ENCODE data around the gene ISCU.
"Not testable (repeated sequence)": the region's sequence is repeated elsewhere in the genome, so short reads cannot be mapped to it uniquely, and the experiment has no call there.

ISCU gene

DNA sequence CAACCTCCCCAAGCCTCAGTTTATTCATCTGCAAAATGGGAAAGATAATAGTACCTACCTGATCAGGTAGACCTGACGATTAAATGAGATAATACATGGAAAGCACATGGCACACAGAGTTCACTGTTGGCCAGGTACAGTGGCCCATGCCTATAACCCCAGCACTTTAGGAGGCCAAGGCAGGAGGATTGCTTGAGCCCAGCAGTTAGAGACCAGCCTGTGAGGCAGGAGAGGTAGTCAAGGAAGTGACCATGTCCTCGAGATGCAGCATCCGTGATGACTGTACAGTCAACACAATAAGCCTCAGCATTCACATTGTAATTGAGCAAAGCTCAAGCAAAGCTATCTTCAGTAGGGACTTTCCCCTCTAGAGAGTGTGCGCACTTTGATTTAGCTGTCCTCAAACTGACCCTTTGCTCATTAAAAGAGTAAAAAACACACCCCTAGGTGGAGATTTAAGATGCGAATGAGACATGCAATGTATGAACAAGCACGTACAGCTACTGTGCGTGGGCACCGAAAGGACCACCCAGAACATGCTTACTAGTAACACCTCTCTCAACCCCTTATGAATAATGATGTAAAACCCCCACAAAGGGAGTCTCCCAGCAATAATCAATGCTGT, 9.9 kb downstream of the ISCU start:
- DNase-seq = no peak

DNA sequence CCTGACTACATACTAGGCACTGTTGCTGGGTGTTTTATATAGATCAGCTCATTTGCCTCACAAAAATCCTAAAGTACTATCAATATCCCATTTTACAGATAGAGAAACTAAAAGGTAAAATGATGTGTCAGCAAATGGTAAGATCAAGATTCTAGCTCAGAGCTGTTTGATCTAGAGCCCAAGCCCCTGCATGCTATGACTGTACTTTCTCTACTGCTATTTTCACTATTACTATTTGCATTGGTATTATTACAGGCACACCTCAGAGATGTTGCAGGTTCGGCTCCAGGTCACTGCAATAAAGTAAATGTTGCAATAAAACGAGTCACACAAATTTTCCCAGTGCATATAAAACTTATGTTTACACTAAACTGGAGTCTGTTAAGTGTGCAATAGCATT, 10.9 kb downstream of the ISCU start:
- no peak for DNase-seq

DNA sequence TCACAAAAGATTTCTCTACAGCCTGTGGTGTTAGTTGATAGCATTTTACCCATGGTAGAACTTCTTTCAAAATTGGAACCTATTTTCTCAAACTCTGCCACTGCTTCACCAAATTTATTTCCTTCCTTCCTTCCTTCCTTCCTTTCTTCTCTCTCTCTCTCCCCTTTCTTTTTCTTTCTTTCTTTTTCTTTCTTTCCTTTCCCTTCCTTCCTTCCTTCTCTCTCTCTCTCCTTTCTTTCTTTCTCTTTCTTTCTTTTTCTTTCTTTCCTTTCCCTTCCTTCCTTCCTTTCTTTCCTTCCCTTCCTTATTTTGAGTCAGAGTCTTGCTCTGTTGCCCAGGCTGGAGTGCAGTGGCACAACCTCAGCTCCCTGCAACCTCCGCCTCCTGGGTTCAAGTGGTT, 11.9 kb downstream of the ISCU start:
- not testable (repeated sequence) for DNase-seq

DNA sequence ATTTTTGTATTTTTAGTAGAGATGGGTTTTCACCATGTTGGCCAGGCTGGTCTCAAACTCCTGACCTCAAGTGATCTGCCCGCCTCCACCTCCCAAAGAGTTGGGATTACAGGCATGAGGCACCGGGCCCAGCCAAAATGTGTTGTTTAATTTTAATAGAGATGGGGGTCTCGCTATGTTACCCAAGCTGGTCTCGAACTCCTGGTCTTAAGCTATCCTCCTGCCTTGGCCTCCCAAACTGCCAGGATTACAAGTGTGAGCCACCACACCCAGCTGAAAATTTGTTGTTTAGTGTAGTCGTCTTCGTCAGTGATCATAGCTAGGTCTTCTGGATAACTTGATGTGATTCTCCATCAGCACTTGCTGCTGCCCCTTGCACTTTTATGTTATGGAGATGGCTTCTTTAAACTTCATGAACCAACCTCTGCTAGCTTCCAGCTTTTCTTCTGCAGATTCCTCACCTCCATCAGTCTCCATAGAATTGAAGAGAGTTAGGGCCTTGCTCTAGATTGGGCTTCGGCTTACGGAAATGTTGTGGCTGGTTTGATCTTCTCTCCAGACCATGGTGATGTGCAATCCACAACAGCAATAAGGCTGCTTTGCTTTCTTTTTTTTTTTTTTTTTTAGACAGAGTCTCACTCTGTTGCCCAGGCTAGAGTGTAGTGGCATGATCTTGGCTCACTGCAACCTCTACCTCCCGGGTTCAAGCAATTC, 13.0 kb downstream of the ISCU start:
- DNase-seq = no peak

DNA sequence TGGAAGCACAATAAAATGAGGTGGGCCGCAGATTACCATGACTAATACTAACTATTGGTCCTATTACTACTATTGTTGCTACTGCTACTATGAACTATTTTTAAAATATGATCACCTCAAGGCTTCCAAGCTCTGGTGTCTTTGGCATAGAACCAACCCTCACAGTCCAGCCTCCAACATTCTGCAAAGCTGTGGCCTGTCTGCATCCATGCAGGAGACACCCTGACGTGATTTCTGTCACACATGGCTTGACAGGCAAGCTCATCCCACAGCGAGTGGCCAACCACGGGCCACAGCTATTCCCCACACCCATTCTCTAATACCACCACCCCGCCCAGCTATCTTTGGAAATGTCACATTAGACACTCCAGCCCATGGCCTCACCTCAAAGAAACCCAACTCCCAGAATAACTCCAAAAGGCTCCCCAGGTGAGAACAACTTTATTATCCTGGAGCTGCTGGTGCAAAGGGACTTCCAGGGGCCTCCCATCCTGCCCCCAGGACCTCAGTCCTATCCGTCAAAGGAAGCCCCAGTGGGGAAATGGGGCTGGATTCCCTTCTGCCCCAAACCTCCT, 14.4 kb downstream of the ISCU start:
- DNase-seq = no peak

DNA sequence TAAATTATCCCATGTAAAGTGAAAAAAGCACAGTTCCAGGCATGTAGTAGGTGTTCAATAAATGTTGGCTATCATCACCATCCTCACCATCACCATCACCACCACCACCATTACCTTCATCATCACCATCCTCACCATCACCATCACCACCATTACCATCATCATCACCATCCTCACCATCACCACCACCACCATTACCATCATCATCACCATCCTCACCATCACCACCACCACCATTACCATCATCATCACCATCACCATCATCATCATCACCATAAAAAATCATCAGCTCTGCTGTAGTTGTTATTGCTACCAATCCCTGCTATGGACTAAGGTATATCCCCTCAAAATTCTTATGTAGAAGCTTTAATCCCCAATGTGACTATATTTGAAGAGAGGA, 15.1 kb downstream of the ISCU start:
- DNase-seq = no peak

DNA sequence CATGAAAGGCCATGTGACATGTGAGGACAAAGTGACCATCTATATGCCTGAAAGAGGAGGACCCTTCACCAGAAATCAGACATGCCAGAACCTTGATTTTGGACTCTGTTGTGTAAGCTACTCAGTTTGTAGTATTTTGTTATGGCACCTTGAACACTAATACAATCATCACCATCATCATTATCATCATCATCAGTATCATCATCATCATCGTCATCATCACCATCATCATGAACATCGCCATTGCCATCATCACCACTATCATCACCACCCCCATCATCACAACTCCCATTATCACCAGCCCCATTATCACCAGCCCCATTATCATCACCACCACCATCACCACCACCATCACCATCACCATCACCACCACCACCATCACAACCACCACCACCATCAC, 15.9 kb downstream of the ISCU start:
- no peak for DNase-seq

DNA sequence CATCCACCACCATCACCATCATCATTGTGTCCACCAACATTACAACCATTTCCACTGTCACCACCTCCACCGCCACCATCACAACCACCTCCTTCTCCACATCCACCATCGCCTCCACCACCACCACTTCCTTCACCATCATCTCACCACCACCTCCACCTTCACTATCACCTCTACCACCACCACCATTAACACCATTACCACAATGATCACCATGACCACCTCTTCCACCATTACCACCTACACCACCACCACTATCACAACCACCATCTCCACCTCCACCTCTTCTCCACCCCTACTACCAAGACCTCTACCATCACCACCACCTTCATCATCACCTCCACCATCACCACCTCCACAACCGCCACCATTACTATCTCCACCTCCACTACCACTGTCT, 16.4 kb downstream of the ISCU start:
- DNase-seq = no peak

DNA sequence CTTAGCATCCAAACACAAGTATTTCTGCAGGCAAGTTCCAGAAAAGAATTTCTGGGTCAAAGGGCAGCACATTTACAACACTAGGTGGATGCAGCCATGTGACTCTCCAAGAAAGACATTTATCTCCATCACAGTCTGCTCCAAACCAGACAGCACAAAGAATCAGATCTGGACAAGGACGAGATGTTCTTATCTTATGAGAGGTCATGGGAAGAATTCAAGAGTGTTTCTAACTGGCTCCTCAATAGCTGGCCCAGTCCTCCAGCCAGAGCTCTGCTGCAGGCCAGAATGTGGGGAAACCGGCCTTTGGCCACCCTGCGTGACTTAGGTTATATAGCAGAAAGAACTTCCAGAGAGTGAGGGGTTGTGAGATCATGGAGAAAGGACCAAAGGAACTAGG, 18.1 kb downstream of the ISCU start:
- DNase-seq = no peak

DNA sequence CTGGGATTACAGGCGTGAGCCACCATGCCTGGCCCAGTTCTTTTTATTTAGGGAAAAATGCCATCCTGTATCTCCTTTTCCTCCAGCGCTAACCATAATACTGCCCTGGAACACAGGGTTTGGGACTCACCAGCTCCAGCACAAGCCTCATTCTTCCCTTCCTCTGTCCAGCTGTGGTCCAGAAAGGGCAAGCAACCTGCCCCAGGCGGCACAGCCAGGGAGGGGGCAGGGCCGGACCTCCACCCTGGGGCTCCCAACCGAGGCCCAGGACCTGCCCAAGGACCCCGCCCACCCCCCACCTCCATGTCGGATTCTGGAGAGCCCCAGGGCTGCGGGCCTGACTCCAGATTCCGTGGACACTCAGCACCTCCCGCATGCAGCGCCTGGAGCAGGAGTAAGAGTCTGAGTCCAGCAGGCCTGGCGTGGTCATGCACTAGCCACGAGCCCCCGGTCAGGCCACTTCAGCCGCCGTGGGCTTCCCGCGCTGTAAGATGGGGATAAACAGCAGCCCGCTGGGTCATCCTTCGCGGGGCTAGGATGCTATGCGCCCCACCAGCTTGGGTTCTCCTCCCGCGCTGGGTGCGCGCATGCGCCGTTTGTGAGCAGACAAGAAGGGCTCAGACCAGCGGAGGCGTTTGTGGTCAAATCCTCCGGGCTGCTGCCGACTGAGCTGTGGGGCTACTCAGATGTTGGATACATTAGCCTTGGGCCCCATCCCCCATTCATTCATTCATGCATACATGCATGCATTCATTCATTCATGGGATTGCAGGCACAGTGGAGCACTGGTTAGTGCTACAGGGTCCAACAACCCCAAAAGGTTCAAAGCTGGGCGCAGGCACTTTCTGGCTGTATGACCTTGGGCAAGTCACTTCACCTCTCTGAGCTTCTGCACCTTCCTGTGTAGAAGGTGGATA, 19.2 kb downstream of the ISCU start:
- DNase-seq = no peak

DNA sequence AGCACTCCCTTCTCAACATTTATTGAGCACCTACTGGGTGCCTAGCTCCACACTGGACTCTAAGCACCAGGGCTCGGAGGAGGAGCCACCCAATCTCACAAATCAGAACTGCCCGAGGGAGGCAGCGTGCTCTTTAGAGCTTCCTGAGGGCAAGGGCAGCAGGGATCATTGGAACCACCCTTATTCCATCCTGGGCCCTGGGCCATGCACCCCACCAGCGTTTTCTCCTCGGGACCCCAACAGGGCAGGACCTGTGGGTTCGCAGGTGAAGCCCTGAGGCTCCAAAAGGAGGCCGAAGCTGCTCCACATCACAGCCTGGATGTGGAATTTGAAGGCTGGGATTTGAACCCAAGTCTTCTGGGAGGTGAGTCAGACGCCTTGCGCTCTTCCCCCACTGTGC, 20.1 kb downstream of the ISCU start:
- DNase-seq = no peak

DNA sequence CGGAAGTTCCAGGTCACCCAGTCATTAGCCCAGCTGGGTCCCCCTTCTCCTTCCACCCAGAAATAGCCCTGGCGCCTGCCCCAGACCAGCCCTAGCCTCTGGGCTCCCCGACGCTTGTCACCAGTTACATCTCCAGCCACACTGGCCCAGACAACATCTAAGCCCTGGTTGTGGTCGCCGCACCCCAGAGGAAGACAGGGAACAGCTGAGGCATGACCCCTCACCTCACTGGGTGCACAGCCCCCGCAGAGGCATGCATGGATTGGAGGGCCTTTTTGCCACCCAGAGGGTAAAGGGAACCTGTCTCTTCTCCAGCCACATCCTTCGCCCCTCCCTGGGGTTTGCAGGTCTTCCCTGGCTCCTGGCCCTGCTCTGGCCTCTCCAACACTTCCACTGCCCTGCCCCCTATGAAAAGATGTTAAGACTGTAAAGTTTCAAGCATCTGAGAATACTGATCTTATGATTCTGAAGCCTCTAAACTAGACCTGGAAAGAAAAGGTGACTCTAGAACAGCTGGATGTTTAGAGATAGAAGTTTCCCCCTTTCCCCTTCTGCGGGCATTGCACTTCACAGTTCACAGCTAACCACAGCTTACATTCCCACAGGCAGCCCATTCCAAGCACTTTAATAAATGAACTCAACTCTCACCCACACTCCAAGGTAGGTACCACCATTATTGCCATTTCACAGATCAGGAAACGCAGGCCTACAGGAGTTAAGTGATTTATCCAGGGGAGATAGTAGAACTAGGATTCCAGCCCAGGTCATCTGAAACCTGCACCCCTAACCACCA, 20.8 kb downstream of the ISCU start:
- DNase-seq = no peak

DNA sequence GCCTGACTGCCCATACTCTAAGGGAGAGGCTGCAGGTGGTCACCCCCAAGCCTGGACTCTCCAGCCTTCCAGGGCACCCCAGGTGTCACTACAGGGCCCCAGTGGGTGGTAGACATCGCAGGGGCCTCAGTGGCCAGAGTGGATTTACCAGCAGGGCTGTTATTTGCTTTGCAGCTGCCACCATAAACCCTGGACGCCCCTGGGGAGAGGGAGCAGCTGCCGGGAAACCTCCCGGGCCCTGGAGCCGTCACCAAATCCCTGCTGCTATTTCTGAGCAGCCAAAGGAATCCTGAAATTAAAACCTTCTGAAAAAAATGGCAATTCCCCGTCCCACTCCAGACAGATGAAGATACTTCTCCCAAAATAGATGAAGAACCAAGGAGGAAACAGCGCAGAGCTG, 21.6 kb downstream of the ISCU start:
- DNase-seq = no peak

DNA sequence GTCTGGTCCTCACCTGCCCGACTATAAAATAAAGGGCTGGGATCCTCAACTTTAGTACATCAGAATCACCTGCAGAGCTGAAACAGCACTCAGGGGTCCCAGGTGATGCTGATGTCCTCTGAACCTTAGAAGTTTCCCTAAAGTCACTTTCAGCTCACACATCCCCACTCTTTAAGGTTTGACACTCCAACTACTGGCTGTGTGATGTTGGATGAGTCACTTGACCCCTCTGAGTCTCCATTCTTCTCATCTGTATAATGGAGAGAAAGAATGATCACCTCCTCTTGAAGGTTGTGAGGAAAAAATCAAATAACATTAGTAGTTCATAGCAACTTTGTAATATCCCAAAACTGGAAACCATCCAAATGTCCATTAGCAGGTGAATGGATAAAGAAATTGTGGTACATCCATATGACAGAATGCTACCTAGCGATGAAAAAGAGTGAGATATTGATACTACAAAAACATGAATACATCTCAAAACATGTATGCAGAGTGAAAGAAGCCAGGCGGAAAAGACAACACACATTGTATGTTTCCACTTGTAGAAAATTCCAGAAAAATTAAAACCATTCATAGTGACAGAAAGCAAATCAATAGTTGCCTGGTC, 22.2 kb downstream of the ISCU start:
- no peak for DNase-seq

DNA sequence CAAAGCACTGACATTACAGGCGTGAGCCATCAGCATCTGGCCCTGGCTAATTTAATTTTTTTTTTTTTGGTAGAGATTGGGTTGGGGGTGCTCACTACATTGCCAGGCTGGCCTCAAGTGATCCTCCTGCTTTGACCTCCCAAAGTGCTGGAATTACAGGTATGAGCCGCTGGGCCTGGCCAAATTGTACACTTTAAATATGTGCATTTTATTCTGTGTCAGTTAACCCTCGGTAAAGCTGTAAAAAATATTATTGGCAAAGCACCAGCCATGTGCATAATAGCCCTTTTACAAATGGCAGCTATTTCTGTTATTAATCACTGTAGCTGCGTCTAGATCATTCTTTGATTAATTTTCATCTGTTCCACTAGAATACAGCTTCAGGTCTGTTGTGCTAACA, 23.5 kb downstream of the ISCU start:
- DNase-seq = no peak

DNA sequence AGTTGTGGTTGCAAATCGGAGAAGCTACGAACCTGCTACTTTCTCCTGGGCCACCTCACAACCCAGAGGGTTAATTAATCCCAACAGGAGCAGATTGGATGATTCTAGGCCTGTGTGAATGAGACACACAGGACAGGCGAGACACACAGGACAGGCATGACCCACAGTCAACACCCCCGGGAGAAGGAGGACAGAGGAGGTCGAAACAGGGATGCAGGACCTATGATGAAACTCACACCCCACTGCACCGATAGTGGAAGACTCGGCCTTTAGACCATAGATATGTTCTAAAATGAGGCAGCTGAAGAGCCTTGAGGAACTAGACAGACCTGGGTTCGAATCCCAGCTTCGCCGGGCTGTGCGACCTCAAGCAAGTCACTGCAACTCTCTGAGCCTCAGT, 23.9 kb downstream of the ISCU start:
- DNase-seq = no peak

DNA sequence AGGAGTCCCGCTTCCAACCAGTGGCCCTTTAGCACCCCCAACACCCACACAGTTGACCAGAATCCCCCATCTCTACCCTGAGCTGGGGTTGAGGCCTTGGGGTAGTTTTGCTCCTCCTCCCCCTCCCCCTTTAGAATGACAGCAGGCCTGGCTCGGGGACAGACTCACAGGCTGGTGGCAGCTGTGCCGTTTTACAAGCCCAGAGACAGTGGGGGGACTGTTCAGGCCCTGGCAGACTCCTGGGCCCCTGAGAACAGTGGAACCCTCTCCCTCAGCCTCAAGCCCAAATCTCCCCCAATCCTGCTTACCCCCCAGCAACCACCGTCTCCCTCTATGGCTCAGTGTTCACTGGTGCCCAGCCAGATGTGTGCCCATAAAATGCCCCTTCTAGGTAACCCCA, 25.4 kb downstream of the ISCU start:
- no peak for DNase-seq

DNA sequence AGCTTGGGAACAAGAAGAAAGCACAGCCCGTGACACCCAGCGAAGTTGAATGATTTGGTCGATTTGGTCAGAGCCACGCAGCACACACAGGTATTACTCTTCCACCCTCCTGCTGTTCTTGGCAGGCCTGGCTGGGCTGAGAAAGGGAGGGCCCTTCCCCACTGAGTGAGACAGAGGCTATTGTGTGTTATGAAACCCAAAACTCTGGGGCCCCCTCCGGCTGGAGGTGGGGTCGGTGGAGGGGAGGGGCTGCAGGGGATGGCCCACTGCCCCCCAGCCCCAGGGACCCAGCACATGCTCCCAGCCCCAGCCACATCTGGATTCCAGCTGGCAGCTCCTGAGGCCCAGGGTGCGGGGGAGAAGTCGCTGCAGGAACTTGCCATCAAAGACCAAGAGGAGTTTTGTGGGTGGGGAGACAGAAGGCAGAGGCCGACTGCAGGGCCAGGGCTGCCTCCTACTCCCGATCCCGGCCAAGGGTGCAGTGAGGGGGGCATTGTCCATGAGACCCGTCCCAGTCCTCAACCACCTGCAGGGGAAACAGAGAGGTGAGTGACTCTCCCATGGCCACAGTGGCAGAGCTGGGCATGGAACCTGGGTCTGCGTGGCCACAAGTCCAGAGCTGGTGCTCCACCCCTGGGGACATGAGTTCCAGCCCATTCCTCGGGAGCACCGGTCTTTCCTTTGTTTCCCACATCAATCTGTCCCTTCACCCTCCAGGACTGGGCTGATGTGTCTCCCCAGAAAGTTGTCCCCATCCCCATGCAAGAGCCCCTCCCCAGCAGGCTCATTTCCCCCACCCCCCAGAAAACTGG, 26.8 kb downstream of the ISCU start:
- DNase-seq = no peak

DNA sequence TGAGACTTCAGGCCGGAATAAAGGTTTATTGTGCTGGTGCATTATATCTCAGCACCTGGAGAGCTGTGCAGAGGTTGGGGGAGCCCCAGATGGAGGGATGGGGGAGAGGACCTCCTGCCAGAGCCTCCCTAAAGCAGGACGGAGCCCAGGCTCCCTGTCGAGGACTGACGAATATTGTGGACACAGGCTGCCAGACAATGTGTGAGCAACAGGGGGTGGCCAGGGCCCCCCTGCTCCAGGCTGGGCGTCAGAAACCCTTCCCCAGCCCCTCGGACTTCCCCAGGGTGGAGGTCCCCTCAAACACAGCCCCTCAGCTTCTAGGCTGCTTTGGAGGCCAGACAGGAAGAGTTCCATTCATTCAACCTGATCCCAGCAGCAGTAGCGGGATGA, 27.4 kb downstream of the ISCU start:
- DNase-seq = no peak

DNA sequence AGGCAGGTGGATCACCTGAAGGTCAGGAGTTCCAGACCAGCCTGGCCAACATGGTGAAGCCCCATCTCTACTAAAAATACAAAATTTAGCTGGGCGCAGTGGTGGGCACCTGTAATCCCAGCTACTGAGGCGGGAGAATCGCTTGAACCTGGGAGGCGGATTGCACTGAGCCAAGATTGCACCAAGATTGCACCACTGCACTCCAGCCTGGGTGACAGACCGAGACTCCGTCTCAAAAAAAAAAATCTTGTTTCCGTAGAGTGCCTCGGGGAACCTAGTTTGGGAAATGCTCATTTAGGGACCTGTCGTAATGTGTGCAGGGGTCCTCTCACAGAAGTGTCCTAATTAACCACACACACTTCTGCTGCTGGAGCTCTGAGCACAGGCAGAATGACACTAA, 28.1 kb downstream of the ISCU start:
- not testable (repeated sequence) for DNase-seq

DNA sequence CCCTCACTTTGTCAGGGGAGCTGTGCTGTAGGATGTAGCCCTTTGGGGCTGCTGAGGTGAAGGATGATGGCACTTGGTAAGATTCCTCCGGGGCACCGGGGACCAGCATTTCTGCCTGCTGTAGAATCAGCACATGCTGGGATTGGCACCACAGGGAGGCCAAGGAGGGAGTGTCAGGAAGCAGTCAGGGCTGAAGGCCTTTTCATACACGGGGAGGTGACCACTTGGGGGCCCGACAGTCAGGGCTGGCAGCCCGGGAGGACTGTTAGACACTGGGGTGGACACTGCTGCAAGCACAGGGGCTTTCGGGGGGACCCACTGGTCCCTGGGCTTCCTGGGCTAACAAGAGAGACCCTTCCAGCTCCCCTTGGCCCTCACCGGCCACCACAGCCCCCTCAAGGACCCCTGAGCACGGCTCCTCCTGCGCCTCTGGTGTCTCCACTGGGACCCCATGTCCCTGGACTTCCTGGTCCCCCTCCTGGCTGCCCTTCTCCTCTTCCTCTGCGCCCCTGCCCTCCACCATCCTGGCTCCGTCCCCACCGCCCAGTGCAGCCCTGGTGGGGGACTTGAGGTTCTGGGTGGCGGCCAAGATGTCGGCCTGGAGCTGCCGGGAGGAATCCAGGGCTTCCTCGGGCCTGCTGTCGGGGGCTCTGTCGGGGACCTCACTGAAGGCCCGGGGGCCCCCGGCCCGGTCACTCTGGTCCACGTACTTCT, 29.0 kb downstream of the ISCU start:
- no peak for DNase-seq
